Muscle layer of colon (tissue), 2 donors: Measurements from ENCODE around the gene C1orf174.

Experiments
- H3K27ac ChIP-seq: one replicate; pipeline ENCODE4 v1.7.0; 2013; ENCODE audit warnings: low read depth, mild to moderate bottlenecking, low read length, moderate library complexity
- H3K27me3 ChIP-seq, 2 donors: one replicate each; pipeline ENCODE4 v1.7.0; 2013; ENCODE audit warnings: low read length in 2 of 2, mild to moderate bottlenecking in 2 of 2; ENCODE audit not compliant: insufficient read depth in 2 of 2, control insufficient read depth in 1 of 2
- H3K36me3 ChIP-seq: one replicate; pipeline ENCODE4 v1.7.0; 2013; ENCODE audit warnings: mild to moderate bottlenecking, low read length; ENCODE audit not compliant: insufficient read depth
- H3K4me1 ChIP-seq: one replicate; pipeline ENCODE4 v1.7.0; 2013; ENCODE audit warnings: mild to moderate bottlenecking, low read length; ENCODE audit not compliant: insufficient read depth
- H3K4me3 ChIP-seq, 2 donors: one replicate each; pipeline ENCODE4 v1.7.0; 2013; ENCODE audit warnings: low read length in 2 of 2, low read depth in 1 of 2, mild to moderate bottlenecking in 1 of 2, moderate library complexity in 1 of 2
- H3K9ac ChIP-seq: one replicate; pipeline ENCODE4 v1.7.0; 2013; ENCODE audit warnings: low read length
- H3K9me3 ChIP-seq: one replicate; pipeline ENCODE4 v1.7.0; 2013; ENCODE audit warnings: mild to moderate bottlenecking, low read length
- donor health status: abdominal sarcoma.
- donor health status: Adenocarcinoma of cecum.

Gene C1orf174

GRCh38 chr1:3905953-3906671 lies 6.0 kb upstream of the C1orf174 start:
- Histone ChIP-seq H3K27ac (no peak overlapping the region), H3K4me3 (no peak overlapping the region), H3K4me1 (no peaks in the 10 kb centered on the region), H3K36me3 (no peaks in the 10 kb centered on the region), H3K27me3 (peaks cover 0 to 12% of the 10 kb centered on the region in 2 donors), H3K9ac (no peak overlapping the region), H3K9me3 (no peaks in the 10 kb centered on the region)

DNA sequence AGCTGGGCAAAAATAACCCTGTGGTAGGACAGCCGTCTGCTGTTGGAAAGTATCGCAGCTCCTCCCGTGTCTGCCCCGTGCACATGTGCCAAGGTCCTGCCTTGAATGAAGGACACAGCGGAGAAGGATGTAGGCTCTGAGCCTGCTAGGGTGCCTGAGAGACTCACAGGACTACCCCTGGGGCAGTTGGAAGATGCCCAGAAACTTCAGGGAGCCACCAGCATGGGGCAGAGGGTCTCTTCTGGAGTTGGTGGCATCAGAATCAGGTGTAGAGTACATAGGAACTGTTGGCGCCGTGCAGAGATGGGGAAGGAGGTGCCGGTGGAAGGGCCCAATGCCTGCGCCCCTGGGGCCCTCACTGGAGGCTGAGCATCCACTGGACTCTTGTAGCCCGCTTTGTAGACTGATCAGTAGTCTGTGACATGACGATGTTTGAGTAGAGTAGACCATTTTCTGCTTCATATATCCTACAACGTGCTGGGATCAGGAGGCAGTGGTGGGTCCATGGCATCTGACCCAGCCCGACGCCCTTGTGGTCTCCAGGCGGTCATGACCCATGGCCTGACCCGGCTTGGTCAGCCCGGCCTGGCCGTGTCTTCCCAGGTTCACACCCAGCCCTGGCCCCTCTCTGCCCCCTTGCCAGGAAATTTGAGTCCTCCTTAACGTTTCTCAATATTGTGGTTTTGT lies 5.3 kb upstream of the C1orf174 start:
- Histone ChIP-seq H3K4me3 (no peak overlapping the region), H3K27ac (no peak overlapping the region), H3K36me3 (no peaks in the 10 kb centered on the region), H3K9ac (no peak overlapping the region), H3K4me1 (no peaks in the 10 kb centered on the region), H3K9me3 (no peaks in the 10 kb centered on the region), H3K27me3 (peaks cover 0 to 5% of the 10 kb centered on the region in 2 donors)

GRCh38 chr1:3904843-3905185 lies 4.7 kb upstream of the C1orf174 start:
- H3K4me1 ChIP-seq = no peaks in the 10 kb centered on the region
- no peak overlapping the region for H3K9ac ChIP-seq
- H3K4me3 ChIP-seq = no peak overlapping the region
- H3K27ac ChIP-seq = no peak overlapping the region
- peaks cover 0 to 5% of the 10 kb centered on the region in 2 donors for H3K27me3 ChIP-seq
- no peaks in the 10 kb centered on the region for H3K9me3 ChIP-seq
- H3K36me3 ChIP-seq = no peaks in the 10 kb centered on the region

- Histone ChIP-seq H3K9ac (no peak overlapping the region), H3K4me1 (peaks cover 5% of the 10 kb centered on the region), H3K36me3 (no peaks in the 10 kb centered on the region), H3K27ac (no peak overlapping the region), H3K9me3 (no peaks in the 10 kb centered on the region), H3K4me3 (no peak overlapping the region), H3K27me3 (peaks cover 0 to 5% of the 10 kb centered on the region in 2 donors)
These were observed 4.2 kb upstream of the C1orf174 start for GRCh38 chr1:3904006-3904842.

DNA sequence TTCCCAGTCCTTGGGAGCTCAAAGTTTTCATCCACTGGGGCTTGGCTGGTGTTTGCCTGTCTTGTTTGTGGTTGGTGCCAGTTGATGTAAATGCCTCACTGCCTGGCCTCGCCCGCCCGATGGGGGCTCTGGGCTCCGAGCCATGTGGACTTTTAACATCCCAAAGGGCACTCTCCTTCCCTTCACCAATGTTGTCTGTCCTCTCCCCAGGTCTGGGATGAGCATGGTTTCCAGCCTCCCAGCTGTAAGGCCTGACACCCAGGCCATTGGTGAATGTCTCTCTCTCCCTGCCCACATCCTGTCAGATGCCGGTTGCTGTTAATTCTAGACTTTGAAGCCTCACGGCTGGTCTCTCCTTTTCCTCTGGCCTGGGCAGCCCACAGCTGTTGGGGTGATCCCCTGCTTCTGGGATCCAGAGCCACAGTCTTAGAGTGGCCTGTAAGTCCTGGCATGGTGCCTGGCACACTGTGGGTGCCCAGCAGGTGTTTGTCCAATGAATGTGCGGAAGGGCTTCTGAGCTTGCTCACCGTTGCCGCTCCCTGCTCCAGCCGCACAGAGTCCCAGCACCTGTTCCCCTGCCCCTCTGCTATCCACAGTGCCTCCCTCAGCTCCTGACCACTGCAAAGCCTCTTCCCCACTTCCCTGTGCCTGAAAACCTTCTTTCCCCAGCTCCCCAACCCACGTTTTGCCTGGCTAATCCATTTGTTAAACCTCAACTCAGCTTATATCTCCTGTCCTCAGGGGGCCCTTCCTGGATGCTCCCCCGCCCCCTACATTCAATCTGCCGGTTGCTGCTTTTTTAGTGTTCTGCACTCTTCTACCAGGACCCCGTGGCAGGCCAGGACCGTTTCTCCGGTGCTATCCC lies 3.3 kb upstream of the C1orf174 start:
- Histone ChIP-seq H3K27me3 (peaks cover 0 to 5% of the 10 kb centered on the region in 2 donors), H3K9me3 (no peaks in the 10 kb centered on the region), H3K4me1 (peaks cover 11% of the 10 kb centered on the region), H3K27ac (no peak overlapping the region), H3K9ac (no peak overlapping the region), H3K4me3 (no peak overlapping the region), H3K36me3 (no peaks in the 10 kb centered on the region)

DNA sequence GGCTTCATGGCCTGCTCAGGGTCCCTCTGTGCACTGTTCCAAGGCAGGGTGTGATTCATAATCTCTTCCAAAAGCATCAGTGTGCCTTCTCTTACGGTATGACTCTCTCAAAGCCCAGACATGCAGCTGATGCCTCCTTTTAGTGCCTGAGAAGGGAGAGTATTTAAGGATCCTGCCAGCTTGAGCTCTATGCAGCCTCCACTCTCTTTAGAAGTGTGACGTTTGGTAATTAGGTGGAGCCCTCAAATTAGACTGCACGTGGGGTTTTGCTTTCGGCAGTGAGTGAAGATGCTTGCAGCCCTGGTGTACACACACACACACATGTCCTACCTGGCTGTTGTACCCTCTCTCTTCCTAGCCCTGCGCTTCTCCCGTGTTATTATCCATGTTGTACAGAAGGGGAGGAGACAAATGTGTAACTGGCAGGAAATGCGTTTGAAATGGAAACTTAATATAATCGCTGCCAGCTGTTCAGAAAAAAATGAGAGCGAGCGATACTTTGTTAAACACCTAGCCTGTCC lies 2.6 kb upstream of the C1orf174 start:
- Histone ChIP-seq H3K9ac (no peak overlapping the region), H3K4me1 (peaks cover 11% of the 10 kb centered on the region), H3K27ac (no peak overlapping the region)

DNA sequence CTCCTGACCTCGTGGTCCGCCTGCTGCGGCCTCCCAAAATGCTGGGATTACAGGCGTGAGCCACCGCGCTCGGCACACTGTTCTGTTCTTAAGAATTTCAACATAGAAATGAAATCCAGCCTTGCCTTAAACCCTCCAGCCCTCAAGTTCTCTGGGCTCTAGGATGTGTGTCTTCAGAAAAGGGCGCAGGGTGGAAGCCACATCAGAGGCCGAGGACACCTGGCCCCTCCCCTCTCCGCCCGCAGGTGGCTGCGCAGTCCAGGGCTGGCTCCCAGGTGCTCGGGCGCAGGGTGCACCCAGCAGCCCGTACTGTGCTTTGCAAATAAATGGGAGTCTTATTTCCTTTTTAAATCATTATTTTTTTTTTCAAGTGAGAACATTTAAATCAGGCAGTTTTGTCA lies 2.0 kb upstream of the C1orf174 start:
- Histone ChIP-seq H3K4me3 (no peak overlapping the region), H3K4me1 (peaks cover 11% of the 10 kb centered on the region), H3K27ac (no peak overlapping the region), H3K9me3 (no peaks in the 10 kb centered on the region), H3K27me3 (peaks cover 0 to 5% of the 10 kb centered on the region in 2 donors), H3K9ac (no peak overlapping the region), H3K36me3 (no peaks in the 10 kb centered on the region)

More for the DNA sequence above, 2.6 kb upstream of the C1orf174 start:
- Histone ChIP-seq H3K4me3 (no peak overlapping the region), H3K36me3 (no peaks in the 10 kb centered on the region), H3K9me3 (no peaks in the 10 kb centered on the region), H3K27me3 (peaks cover 0 to 5% of the 10 kb centered on the region in 2 donors)

DNA sequence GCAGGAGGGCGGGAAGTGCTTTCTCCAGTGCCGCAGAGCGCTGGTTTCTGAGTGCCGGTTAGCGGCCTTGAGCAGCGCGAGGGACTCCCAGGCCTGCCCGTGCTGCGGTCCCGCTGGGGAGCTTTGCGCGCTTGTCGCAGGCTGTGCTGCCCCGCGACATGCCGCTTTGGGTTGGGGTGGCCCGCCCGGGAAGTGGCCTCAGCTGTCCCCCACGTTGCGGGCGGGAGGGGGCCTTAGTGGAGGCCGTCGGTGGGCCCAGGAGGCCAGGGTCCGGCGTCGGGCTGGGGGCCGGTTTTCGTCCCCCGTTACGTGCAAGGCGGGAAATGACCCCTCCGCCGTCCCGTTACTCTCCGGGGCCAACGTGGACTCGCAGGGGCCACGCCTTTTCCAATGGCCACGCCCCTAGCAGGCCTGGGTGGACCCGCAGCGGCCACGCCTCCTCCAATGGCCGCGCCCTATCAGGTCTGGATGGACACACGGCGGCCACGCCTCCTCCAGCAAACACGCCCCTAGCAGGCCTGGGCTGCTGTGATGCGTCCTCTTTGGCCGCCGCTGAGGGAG lies 977 bp upstream of the C1orf174 start:
- H3K27me3 ChIP-seq = peaks cover 0 to 5% of the 10 kb centered on the region in 2 donors
- H3K4me1 ChIP-seq = peaks cover 12% of the 10 kb centered on the region
- peak overlapping the region; percentile 95 for H3K27ac ChIP-seq
- H3K9me3 ChIP-seq = no peaks in the 10 kb centered on the region
- peak overlapping the region; percentile 68 to 70 for H3K4me3 ChIP-seq
- H3K9ac ChIP-seq = peak overlapping the region; percentile 53
- no peaks in the 10 kb centered on the region for H3K36me3 ChIP-seq

GRCh38 chr1:3899754-3900149 lies 320 bp downstream of the C1orf174 start:
- Histone ChIP-seq H3K4me3 (peak overlapping the region; percentile 68 to 70), H3K27me3 (peaks cover 0 to 5% of the 10 kb centered on the region in 2 donors), H3K36me3 (peaks cover 7% of the 10 kb centered on the region), H3K27ac (peak overlapping the region; percentile 95), H3K9ac (peak overlapping the region; percentile 71), H3K9me3 (no peaks in the 10 kb centered on the region), H3K4me1 (peaks cover 22% of the 10 kb centered on the region)

- peaks cover 22% of the 10 kb centered on the region for H3K4me1 ChIP-seq
- H3K36me3 ChIP-seq = peaks cover 8% of the 10 kb centered on the region
These were observed 898 bp downstream of the C1orf174 start for GRCh38 chr1:3898994-3899753.

More at GRCh38 chr1:3898994-3899753, 898 bp downstream of the C1orf174 start:
- peak overlapping the region; percentile 95 for H3K27ac ChIP-seq
- H3K27me3 ChIP-seq = peaks cover 0 to 5% of the 10 kb centered on the region in 2 donors
- H3K9me3 ChIP-seq = no peaks in the 10 kb centered on the region
- peak overlapping the region; percentile 71 for H3K9ac ChIP-seq
- H3K4me3 ChIP-seq = peak overlapping the region; percentile 68 to 70
